ENCODE data around the gene VWDE.
A peak's percentile ranks its signal among the peaks of the same experiment; 100 is the strongest.

VWDE gene

GRCh38 chr7:12328888-12329770 lies 74.5 kb downstream of the VWDE start:
- DNase-seq (ENCODE audit: low spot score) = no peak

GRCh38 chr7:12327922-12328321 lies 75.7 kb downstream of the VWDE start:
- DNase-seq (ENCODE audit: low spot score) = no peak

GRCh38 chr7:12325646-12326045 lies 78.0 kb downstream of the VWDE start:
- DNase-seq (ENCODE audit: low spot score) = no peak

- DNase-seq (ENCODE audit: low spot score) = no peak
Measured at GRCh38 chr7:12323415-12323814, 80.2 kb downstream of the VWDE start.

- DNase-seq (ENCODE audit: low spot score) = no peak
Measured at GRCh38 chr7:12322903-12323300, 80.8 kb downstream of the VWDE start.

GRCh38 chr7:12322284-12322902 lies 81.3 kb downstream of the VWDE start:
- peak; percentile 20 for DNase-seq (ENCODE audit: low spot score)

GRCh38 chr7:12320987-12321647 lies 82.5 kb downstream of the VWDE start:
- no peak for DNase-seq (ENCODE audit: low spot score)

GRCh38 chr7:12320241-12320986 lies 83.3 kb downstream of the VWDE start:
- DNase-seq (ENCODE audit: low spot score) = no peak

- no peak for DNase-seq (ENCODE audit: low spot score)
Measured at GRCh38 chr7:12317675-12318074, 86.0 kb downstream of the VWDE start.

GRCh38 chr7:12316925-12317324 lies 86.7 kb downstream of the VWDE start:
- no peak for DNase-seq (ENCODE audit: low spot score)

- no peak for DNase-seq (ENCODE audit: low spot score)
Measured at GRCh38 chr7:12315049-12315448, 88.6 kb downstream of the VWDE start.

- no peak for DNase-seq (ENCODE audit: low spot score)
Measured at GRCh38 chr7:12314199-12314598, 89.5 kb downstream of the VWDE start.

- DNase-seq (ENCODE audit: low spot score) = no peak
Measured at GRCh38 chr7:12305502-12305901, 98.2 kb downstream of the VWDE start.

- DNase-seq (ENCODE audit: low spot score) = no peak
Measured at GRCh38 chr7:12303495-12303894, 100.2 kb downstream of the VWDE start.

- no peak for DNase-seq (ENCODE audit: low spot score)
Measured at GRCh38 chr7:12303062-12303461, 100.6 kb downstream of the VWDE start.

- no peak for DNase-seq (ENCODE audit: low spot score)
Measured at GRCh38 chr7:12300415-12300814, 103.2 kb downstream of the VWDE start.

- no peak for DNase-seq (ENCODE audit: low spot score)
Measured at GRCh38 chr7:12299367-12299766, 104.3 kb downstream of the VWDE start.

GRCh38 chr7:12297283-12298108 lies 106.2 kb downstream of the VWDE start:
- no peak for DNase-seq (ENCODE audit: low spot score)

GRCh38 chr7:12296051-12296570 lies 107.6 kb downstream of the VWDE start:
- DNase-seq (ENCODE audit: low spot score) = no peak

- DNase-seq (ENCODE audit: low spot score) = no peak
Measured at GRCh38 chr7:12294701-12295100, 109.0 kb downstream of the VWDE start.

- DNase-seq (ENCODE audit: low spot score) = no peak
Measured at GRCh38 chr7:12291870-12292269, 111.8 kb downstream of the VWDE start.
